Mammary epithelial cell (primary cell): ENCODE results near the gene INPP5A.

Experiments used
- EZH2 ChIP-seq: IDR thresholded peaks from 2 replicates; pipeline ENCODE4 v1.6.1; 2012; ENCODE audit warnings: low read length, inconsistent platforms, borderline replicate concordance
- TF ChIP-seq, protein P1 (sequence below), 2 donors: IDR thresholded peaks in 1 of 2; conservative IDR thresholded peaks in 1 of 2; 2 replicates each; pipeline ENCODE4 v1.5.1; 2011 to 2012; ENCODE audit warnings: inconsistent platforms in 2 of 2, low read length in 2 of 2, mild to moderate bottlenecking in 2 of 2, control low read depth in 1 of 2, low read depth in 1 of 2; ENCODE audit not compliant: insufficient read depth in 1 of 2; ENCODE audit errors: extremely low read depth in 1 of 2

- TF ChIP-seq EZH2, result peak; percentile 75
- TF ChIP-seq, protein P1, sequence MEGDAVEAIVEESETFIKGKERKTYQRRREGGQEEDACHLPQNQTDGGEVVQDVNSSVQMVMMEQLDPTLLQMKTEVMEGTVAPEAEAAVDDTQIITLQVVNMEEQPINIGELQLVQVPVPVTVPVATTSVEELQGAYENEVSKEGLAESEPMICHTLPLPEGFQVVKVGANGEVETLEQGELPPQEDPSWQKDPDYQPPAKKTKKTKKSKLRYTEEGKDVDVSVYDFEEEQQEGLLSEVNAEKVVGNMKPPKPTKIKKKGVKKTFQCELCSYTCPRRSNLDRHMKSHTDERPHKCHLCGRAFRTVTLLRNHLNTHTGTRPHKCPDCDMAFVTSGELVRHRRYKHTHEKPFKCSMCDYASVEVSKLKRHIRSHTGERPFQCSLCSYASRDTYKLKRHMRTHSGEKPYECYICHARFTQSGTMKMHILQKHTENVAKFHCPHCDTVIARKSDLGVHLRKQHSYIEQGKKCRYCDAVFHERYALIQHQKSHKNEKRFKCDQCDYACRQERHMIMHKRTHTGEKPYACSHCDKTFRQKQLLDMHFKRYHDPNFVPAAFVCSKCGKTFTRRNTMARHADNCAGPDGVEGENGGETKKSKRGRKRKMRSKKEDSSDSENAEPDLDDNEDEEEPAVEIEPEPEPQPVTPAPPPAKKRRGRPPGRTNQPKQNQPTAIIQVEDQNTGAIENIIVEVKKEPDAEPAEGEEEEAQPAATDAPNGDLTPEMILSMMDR (conservative IDR thresholded peaks at IDR 0.05 in 1 of 2, IDR thresholded peaks at IDR 0.05 in 1 of 2; ENCODE audit: extremely low read depth in 1 of 2, insufficient read depth in 1 of 2, low read depth in 1 of 2, low read length in 2 of 2), result no peak
These were observed 248.9 kb downstream of the INPP5A start for GRCh38 chr10:132786476-132786883.
